ENCODE data around the gene NAA15. TPM values are rescaled to one million over a fixed set of nuclear protein-coding genes. Genes with fewer than 3 reads are reported as not detected.

NAA15 gene
- total and polyA plus RNA-seq, 2 experiments from 2014 or later, result 29.2 to 32.8 TPM

GRCh38 chr4:139256349-139256748, 45.0 kb upstream of the NAA15 start:
- H3K4me1 ChIP-seq (ENCODE audit: insufficient read depth), result peaks cover 38% of the 10 kb centered on the region
- TF ChIP-seq EZH2 (IDR thresholded peaks at IDR 0.05; ENCODE audit: insufficient read depth, poor library complexity, severe bottlenecking), result no peak
- no peak for TF ChIP-seq EZH2phosphoT487 (IDR thresholded peaks at IDR 0.05; ENCODE audit: insufficient read depth, low read depth)
- no peak overlapping the region for H3K9ac ChIP-seq
- no peak overlapping the region for H3K4me3 ChIP-seq
- no peaks in the 10 kb centered on the region for H3K9me2 ChIP-seq (ENCODE audit: insufficient read depth)
- H3K9me3 ChIP-seq (ENCODE audit: low read depth), result no peaks in the 10 kb centered on the region
- WGBS, 2 experiments (ENCODE audit: low coverage in 1 of 2, low lambda C conversion rate in 2 of 2, missing lambda C conversion rate in 2 of 2), result 47 to 48% methylated on average over 2 of the region's 2 CpGs
- no peaks in the 10 kb centered on the region for H3K79me2 ChIP-seq (ENCODE audit: insufficient read depth)
- no peak overlapping the region for H3K4me2 ChIP-seq (ENCODE audit: unreplicated experiment)
- H3K36me3 ChIP-seq (ENCODE audit: low read depth), result no peaks in the 10 kb centered on the region
- H4K20me1 ChIP-seq (ENCODE audit: insufficient read depth), result no peaks in the 10 kb centered on the region
- in situ Hi-C loops (cut with MboI), result no loop called here
- peaks cover 25% of the 10 kb centered on the region for H3F3A ChIP-seq (ENCODE audit: insufficient read depth)
- no peaks in the 10 kb centered on the region for H3K27me3 ChIP-seq (replicated peaks; ENCODE audit: insufficient read depth)
- H2AFZ ChIP-seq, result no peak overlapping the region
- no peak for DNase-seq
- no peak overlapping the region for H3K27ac ChIP-seq

GRCh38 chr4:139265654-139266053, 35.7 kb upstream of the NAA15 start:
- no peaks in the 10 kb centered on the region for H3K36me3 ChIP-seq (ENCODE audit: low read depth)
- no peak overlapping the region for H3K27ac ChIP-seq
- no peaks in the 10 kb centered on the region for H3K9me3 ChIP-seq (ENCODE audit: low read depth)
- WGBS, 2 experiments (ENCODE audit: low coverage in 1 of 2, low lambda C conversion rate in 2 of 2, missing lambda C conversion rate in 2 of 2), result 61 to 65% methylated on average over 3 of the region's 3 CpGs
- peak overlapping the region; percentile 14; the same call in 1 of the 2 replicates for H3K9ac ChIP-seq
- H3K79me2 ChIP-seq (ENCODE audit: insufficient read depth), result no peaks in the 10 kb centered on the region
- H4K20me1 ChIP-seq (ENCODE audit: insufficient read depth), result no peaks in the 10 kb centered on the region
- in situ Hi-C loops (cut with MboI), result no loop called here
- DNase-seq, result no peak
- H3K4me3 ChIP-seq, result peak overlapping the region; percentile 73
- peaks cover 24% of the 10 kb centered on the region for H3F3A ChIP-seq (ENCODE audit: insufficient read depth)
- no peaks in the 10 kb centered on the region for H3K9me2 ChIP-seq (ENCODE audit: insufficient read depth)
- no peak overlapping the region for H2AFZ ChIP-seq
- peaks cover 20% of the 10 kb centered on the region for H3K4me1 ChIP-seq (ENCODE audit: insufficient read depth)
- no peaks in the 10 kb centered on the region for H3K27me3 ChIP-seq (replicated peaks; ENCODE audit: insufficient read depth)
- TF ChIP-seq EZH2 (IDR thresholded peaks at IDR 0.05; ENCODE audit: insufficient read depth, poor library complexity, severe bottlenecking), result no peak
- TF ChIP-seq EZH2phosphoT487 (IDR thresholded peaks at IDR 0.05; ENCODE audit: insufficient read depth, low read depth), result no peak
- H3K4me2 ChIP-seq (ENCODE audit: unreplicated experiment), result peak overlapping the region; percentile 88

GRCh38 chr4:139266208-139266582, 35.1 kb upstream of the NAA15 start:
- WGBS, 2 experiments (ENCODE audit: low coverage in 1 of 2, low lambda C conversion rate in 2 of 2, missing lambda C conversion rate in 2 of 2), result 0 to 3% methylated on average over 1 of the region's 1 CpG
- Histone ChIP-seq H4K20me1 (ENCODE audit: insufficient read depth) (no peaks in the 10 kb centered on the region), H3K27ac (peak overlapping the region; percentile 21), H3K36me3 (ENCODE audit: low read depth) (no peaks in the 10 kb centered on the region), H3K4me2 (ENCODE audit: unreplicated experiment) (peak overlapping the region; percentile 88), H3K9me3 (ENCODE audit: low read depth) (no peaks in the 10 kb centered on the region), H3F3A (ENCODE audit: insufficient read depth) (peaks cover 24% of the 10 kb centered on the region), H2AFZ (peak overlapping the region; percentile 77), H3K4me3 (peak overlapping the region; percentile 73), H3K9ac (peak overlapping the region; percentile 14; the same call in 1 of the 2 replicates), H3K9me2 (ENCODE audit: insufficient read depth) (no peaks in the 10 kb centered on the region), H3K4me1 (ENCODE audit: insufficient read depth) (peaks cover 20% of the 10 kb centered on the region), H3K79me2 (ENCODE audit: insufficient read depth) (no peaks in the 10 kb centered on the region), H3K27me3 (replicated peaks; ENCODE audit: insufficient read depth) (no peaks in the 10 kb centered on the region)
- no peak for DNase-seq
- TF ChIP-seq EZH2phosphoT487 (IDR thresholded peaks at IDR 0.05; ENCODE audit: insufficient read depth, low read depth), result no peak
- TF ChIP-seq EZH2 (IDR thresholded peaks at IDR 0.05; ENCODE audit: insufficient read depth, poor library complexity, severe bottlenecking), result no peak
- in situ Hi-C loops (cut with MboI), result no loop called here

- Histone ChIP-seq H3K4me2 (ENCODE audit: unreplicated experiment) (peak overlapping the region; percentile 88), H3K79me2 (ENCODE audit: insufficient read depth) (no peaks in the 10 kb centered on the region), H3K9me3 (ENCODE audit: low read depth) (no peaks in the 10 kb centered on the region), H3K27ac (peak overlapping the region; percentile 21), H2AFZ (peak overlapping the region; percentile 77), H3K4me1 (ENCODE audit: insufficient read depth) (peaks cover 20% of the 10 kb centered on the region), H3K4me3 (peak overlapping the region; percentile 73), H3K27me3 (replicated peaks; ENCODE audit: insufficient read depth) (no peaks in the 10 kb centered on the region), H3K36me3 (ENCODE audit: low read depth) (no peaks in the 10 kb centered on the region), H3F3A (ENCODE audit: insufficient read depth) (peaks cover 24% of the 10 kb centered on the region), H3K9ac (peak overlapping the region; percentile 14; the same call in 1 of the 2 replicates), H3K9me2 (ENCODE audit: insufficient read depth) (no peaks in the 10 kb centered on the region), H4K20me1 (ENCODE audit: insufficient read depth) (no peaks in the 10 kb centered on the region)
- 13% methylated on average over 14 of the region's 14 CpGs for WGBS, 2 experiments (ENCODE audit: low coverage in 1 of 2, low lambda C conversion rate in 2 of 2, missing lambda C conversion rate in 2 of 2)
- TF ChIP-seq EZH2phosphoT487 (IDR thresholded peaks at IDR 0.05; ENCODE audit: insufficient read depth, low read depth) (no peak), EZH2 (IDR thresholded peaks at IDR 0.05; ENCODE audit: insufficient read depth, poor library complexity, severe bottlenecking) (no peak)
- DNase-seq, result peak; percentile 81
- in situ Hi-C loops (cut with MboI), result no loop called here
Measured at GRCh38 chr4:139266583-139267257, 34.6 kb upstream of the NAA15 start.
